Loucy (cell line): ENCODE measurements around the gene NNMT.

Source experiments
- H2AFZ ChIP-seq: fragments of 200-600 bp; sonication (generic); 2 replicates; pipeline ENCODE4 v1.6.0; 2016; ENCODE audit warnings: antibody characterized with exemption, mild to moderate bottlenecking, low read length, moderate library complexity
- H3F3A ChIP-seq: fragments of 200-600 bp; 2 replicates; pipeline ENCODE4 v1.6.0; 2016; ENCODE audit warnings: antibody characterized with exemption, low read depth, mild to moderate bottlenecking
- H3K27me3 ChIP-seq: fragments of 200-600 bp; sonication (generic); 2 replicates; pipeline ENCODE4 v1.6.1; 2014; ENCODE audit warnings: low read length, mild to moderate bottlenecking; ENCODE audit not compliant: insufficient read depth, poor library complexity, severe bottlenecking
- H3K36me3 ChIP-seq: fragments of 200-600 bp; sonication (generic); 2 replicates; pipeline ENCODE4 v1.6.1; 2016; ENCODE audit warnings: low read length; ENCODE audit not compliant: insufficient read depth
- H3K4me1 ChIP-seq: fragments of 200-600 bp; sonication (generic); 2 replicates; pipeline ENCODE4 v1.5.1; 2014; ENCODE audit warnings: low read length, mild to moderate bottlenecking; ENCODE audit not compliant: insufficient read depth, poor library complexity, severe bottlenecking
- H3K4me2 ChIP-seq: fragments of 200-600 bp; sonication (generic); 2 replicates; pipeline ENCODE4 v1.6.0; 2014; ENCODE audit warnings: antibody characterized with exemption, low read length, low read depth, mild to moderate bottlenecking; ENCODE audit not compliant: poor library complexity, severe bottlenecking
- H3K4me3 ChIP-seq: fragments of 200-600 bp; sonication (generic); 2 replicates; pipeline ENCODE4 v1.5.1; 2014; ENCODE audit warnings: low read length, mild to moderate bottlenecking, mixed read lengths; ENCODE audit not compliant: poor library complexity, severe bottlenecking
- H3K79me2 ChIP-seq: fragments of 200-600 bp; sonication (generic); 2 replicates; pipeline ENCODE4 v1.6.1; 2014; ENCODE audit warnings: low read length; ENCODE audit not compliant: insufficient read depth
- H3K9ac ChIP-seq: fragments of 200-600 bp; sonication (generic); 2 replicates; pipeline ENCODE4 v1.6.0; 2014; ENCODE audit warnings: mild to moderate bottlenecking, low read depth, low read length, moderate library complexity; ENCODE audit not compliant: poor library complexity, severe bottlenecking
- H3K9me2 ChIP-seq: fragments of 200-600 bp; sonication (generic); replicated peaks from 2 replicates; pipeline ENCODE4 v1.6.1; 2016; ENCODE audit warnings: low read depth, low read length, mixed read lengths
- H3K9me3 ChIP-seq: fragments of 200-600 bp; sonication (generic); 2 replicates; pipeline ENCODE4 v1.6.1; 2014; ENCODE audit warnings: mild to moderate bottlenecking, antibody characterized with exemption, low read length, low read depth; ENCODE audit not compliant: insufficient read depth
- H4K20me1 ChIP-seq: fragments of 200-600 bp; sonication (generic); 2 replicates; pipeline ENCODE4 v1.6.0; 2014; ENCODE audit warnings: antibody characterized with exemption, low read length, mild to moderate bottlenecking; ENCODE audit not compliant: insufficient read depth, poor library complexity, severe bottlenecking
- CTCF ChIP-seq: fragments of 200-600 bp; sonication (generic); conservative IDR thresholded peaks from 2 replicates; pipeline ENCODE4 v1.5.1; 2014; ENCODE audit warnings: mild to moderate bottlenecking, antibody characterized with exemption, low read length
- EZH2phosphoT487 ChIP-seq: fragments of 200-600 bp; IDR thresholded peaks from 2 replicates; pipeline ENCODE4 v1.6.1; 2018; ENCODE audit warnings: antibody characterized with exemption, mild to moderate bottlenecking, moderate library complexity, borderline replicate concordance

NNMT gene

GRCh38 chr11:114260483-114260882, 35.7 kb upstream of the NNMT start:
- H3K4me3 ChIP-seq: no peak overlapping the region
- TF ChIP-seq EZH2phosphoT487 (no peak), CTCF (no peak)
- no peak overlapping the region for H2AFZ ChIP-seq
- no peaks in the 10 kb centered on the region for H3K9me2 ChIP-seq
- no peaks in the 10 kb centered on the region for H3F3A ChIP-seq
- H3K9ac ChIP-seq: no peak overlapping the region
- no peaks in the 10 kb centered on the region for H3K79me2 ChIP-seq
- no peaks in the 10 kb centered on the region for H3K36me3 ChIP-seq
- no peaks in the 10 kb centered on the region for H4K20me1 ChIP-seq
- no peaks in the 10 kb centered on the region for H3K27me3 ChIP-seq
- H3K4me1 ChIP-seq: peaks cover 24% of the 10 kb centered on the region
- H3K4me2 ChIP-seq: no peak overlapping the region
- no peaks in the 10 kb centered on the region for H3K9me3 ChIP-seq

GRCh38 chr11:114261791-114262190, 34.4 kb upstream of the NNMT start:
- TF ChIP-seq EZH2phosphoT487 (no peak), CTCF (no peak)
- no peaks in the 10 kb centered on the region for H3K79me2 ChIP-seq
- H3F3A ChIP-seq: no peaks in the 10 kb centered on the region
- no peak overlapping the region for H3K4me2 ChIP-seq
- peaks cover 24% of the 10 kb centered on the region for H3K4me1 ChIP-seq
- no peak overlapping the region for H2AFZ ChIP-seq
- no peaks in the 10 kb centered on the region for H3K9me3 ChIP-seq
- H3K9ac ChIP-seq: no peak overlapping the region
- H3K27me3 ChIP-seq: no peaks in the 10 kb centered on the region
- no peaks in the 10 kb centered on the region for H3K9me2 ChIP-seq
- no peaks in the 10 kb centered on the region for H4K20me1 ChIP-seq
- no peak overlapping the region for H3K4me3 ChIP-seq
- no peaks in the 10 kb centered on the region for H3K36me3 ChIP-seq

GRCh38 chr11:114262681-114263512, 33.3 kb upstream of the NNMT start:
- Histone ChIP-seq H3F3A (no peaks in the 10 kb centered on the region), H3K79me2 (no peaks in the 10 kb centered on the region), H3K27me3 (no peaks in the 10 kb centered on the region), H3K9ac (no peak overlapping the region), H3K4me2 (no peak overlapping the region), H3K4me1 (peaks cover 17% of the 10 kb centered on the region), H2AFZ (0 out of 2 replicates have a peak overlapping the region, but pooled peaks have one; percentile 11), H4K20me1 (no peaks in the 10 kb centered on the region), H3K9me2 (no peaks in the 10 kb centered on the region), H3K9me3 (no peaks in the 10 kb centered on the region), H3K4me3 (no peak overlapping the region), H3K36me3 (no peaks in the 10 kb centered on the region)
- TF ChIP-seq CTCF: peak; percentile 90
- TF ChIP-seq EZH2phosphoT487: no peak
